ENCODE results near the gene YPEL3.

Gene YPEL3

GRCh38 chr16:30063893-30064728, 31.9 kb downstream of the YPEL3 start:
- peak; percentile 41 for DNase-seq (ENCODE audit: low read depth)
- H3K4me3 ChIP-seq (ENCODE audit: control insufficient read depth, low read depth, low read length) = peak overlapping the region; percentile 43
- no peak for TF ChIP-seq CTCF (conservative IDR thresholded peaks at IDR 0.05; ENCODE audit: control insufficient read depth, insufficient read depth, low read depth, low read length)

GRCh38 chr16:30063278-30063892, 32.6 kb downstream of the YPEL3 start:
- TF ChIP-seq CTCF (conservative IDR thresholded peaks at IDR 0.05; ENCODE audit: control insufficient read depth, insufficient read depth, low read depth, low read length) = no peak
- no peak for DNase-seq (ENCODE audit: low read depth)
- no peak overlapping the region for H3K4me3 ChIP-seq (ENCODE audit: control insufficient read depth, low read depth, low read length)

- H3K4me3 ChIP-seq (ENCODE audit: control insufficient read depth, low read depth, low read length) = no peak overlapping the region
- no peak for TF ChIP-seq CTCF (conservative IDR thresholded peaks at IDR 0.05; ENCODE audit: control insufficient read depth, insufficient read depth, low read depth, low read length)
- DNase-seq (ENCODE audit: low read depth) = no peak
Measured at GRCh38 chr16:30060836-30061554, 35.0 kb downstream of the YPEL3 start.

- no peak overlapping the region for H3K4me3 ChIP-seq (ENCODE audit: control insufficient read depth, low read depth, low read length)
- TF ChIP-seq CTCF (conservative IDR thresholded peaks at IDR 0.05; ENCODE audit: control insufficient read depth, insufficient read depth, low read depth, low read length) = no peak
- DNase-seq (ENCODE audit: low read depth) = no peak
Measured at GRCh38 chr16:30060346-30060745, 35.7 kb downstream of the YPEL3 start.

- no peak overlapping the region for H3K4me3 ChIP-seq (ENCODE audit: control insufficient read depth, low read depth, low read length)
- peak; percentile 57 for TF ChIP-seq CTCF (conservative IDR thresholded peaks at IDR 0.05; ENCODE audit: control insufficient read depth, insufficient read depth, low read depth, low read length)
- no peak for DNase-seq (ENCODE audit: low read depth)
Measured at GRCh38 chr16:30054959-30055553, 41.0 kb downstream of the YPEL3 start.

GRCh38 chr16:30054451-30054850, 41.6 kb downstream of the YPEL3 start:
- TF ChIP-seq CTCF (conservative IDR thresholded peaks at IDR 0.05; ENCODE audit: control insufficient read depth, insufficient read depth, low read depth, low read length) = no peak
- H3K4me3 ChIP-seq (ENCODE audit: control insufficient read depth, low read depth, low read length) = no peak overlapping the region
- DNase-seq (ENCODE audit: low read depth) = no peak

Data from fibroblast of mammary gland (primary cell).